SK-N-MC (cell line): ENCODE data around the gene TGFBI.

Experiments
- DNase-seq: peaks from one replicate; pipeline ENCODE4 v3.0.0-alpha.2; 2011; ENCODE audit warnings: low read depth, low spot score
- H3K27ac ChIP-seq: fragments of 200-600 bp; sonication (generic); 2 replicates; pipeline ENCODE4 v1.5.1; 2016; ENCODE audit warnings: mixed run types
- H3K36me3 ChIP-seq: fragments of 200-600 bp; sonication (generic); 2 replicates; pipeline ENCODE4 v1.6.1; 2017; ENCODE audit warnings: antibody characterized with exemption, low read length, mixed read lengths; ENCODE audit not compliant: insufficient read depth
- H3K4me3 ChIP-seq: fragments of 200-600 bp; sonication (generic); 2 replicates; pipeline ENCODE4 v1.5.1; 2016
- H3K9ac ChIP-seq: fragments of 200-600 bp; sonication (generic); 2 replicates; pipeline ENCODE4 v1.8.0; 2017; ENCODE audit warnings: mixed run types, mixed read lengths; ENCODE audit not compliant: insufficient read length
- H3K9me3 ChIP-seq: fragments of 200-600 bp; sonication (generic); 2 replicates; pipeline ENCODE4 v1.6.1; 2017; ENCODE audit warnings: low read depth, mild to moderate bottlenecking, antibody characterized with exemption, low read length, moderate library complexity, mixed read lengths
- EZH2 ChIP-seq: fragments of 200-600 bp; sonication (generic); IDR thresholded peaks from one replicate; pipeline ENCODE4 v1.6.1; 2017; ENCODE audit warnings: antibody characterized with exemption
- FOXP2 ChIP-seq: optimal IDR thresholded peaks from 2 replicates; pipeline ENCODE3; 2011; ENCODE audit warnings: mild to moderate bottlenecking, moderate library complexity; ENCODE audit not compliant: insufficient read depth; ENCODE audit errors: extremely low read length, control extremely low read depth
- POLR2AphosphoS5 ChIP-seq: IDR thresholded peaks from 2 replicates; pipeline ENCODE4 v1.6.1; 2012; ENCODE audit warnings: mild to moderate bottlenecking, low read depth, low read length, borderline replicate concordance

The TGFBI gene

GRCh38 chr5:135989686-135990085 is 39.1 kb upstream of the TGFBI start:
- H3K4me3 ChIP-seq: no peak overlapping the region
- H3K9ac ChIP-seq: no peak overlapping the region
- no peak overlapping the region for H3K27ac ChIP-seq
- H3K36me3 ChIP-seq: no peaks in the 10 kb centered on the region
- DNase-seq: no peak
- H3K9me3 ChIP-seq: no peaks in the 10 kb centered on the region
- TF ChIP-seq POLR2AphosphoS5: no peak
- no peak for TF ChIP-seq FOXP2
- no peak for TF ChIP-seq EZH2

DNA sequence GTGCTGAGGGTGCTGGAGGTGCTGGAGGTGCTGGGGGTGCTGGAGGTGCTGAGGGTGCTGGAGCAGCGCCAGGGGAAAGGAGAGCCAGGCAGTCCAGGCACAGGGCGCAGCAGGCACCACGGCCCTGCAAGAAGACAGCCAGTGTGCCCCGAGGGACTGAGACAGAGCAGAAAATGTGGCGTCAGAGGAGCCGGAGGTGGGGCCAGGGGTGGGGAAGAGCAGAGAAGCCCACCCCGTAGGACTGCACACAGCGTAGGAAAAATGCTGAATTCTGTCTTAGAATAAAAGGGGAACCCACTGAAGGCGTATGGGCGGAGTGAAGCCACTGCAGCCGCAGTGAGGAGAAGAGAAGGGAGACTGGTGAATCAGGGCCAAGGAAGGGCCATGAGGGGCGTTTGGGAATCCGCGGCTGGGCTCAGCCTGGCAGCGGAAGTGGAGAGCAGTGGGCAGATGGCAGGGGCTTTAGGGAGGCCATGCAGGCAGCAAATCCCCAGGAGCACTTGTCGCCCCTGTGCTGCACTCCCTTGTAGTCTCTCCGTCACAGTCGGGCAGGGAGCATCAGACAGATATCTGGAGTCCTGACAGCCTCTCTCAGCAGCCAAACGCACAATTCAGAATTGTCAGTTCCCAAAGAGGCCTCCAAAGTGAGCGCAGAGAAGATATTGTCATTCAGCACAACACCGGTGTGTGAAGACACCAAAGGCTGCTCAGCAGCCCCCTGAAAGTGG is 38.1 kb upstream of the TGFBI start:
- H3K9me3 ChIP-seq: no peaks in the 10 kb centered on the region
- H3K36me3 ChIP-seq: no peaks in the 10 kb centered on the region
- H3K4me3 ChIP-seq: no peak overlapping the region
- no peak overlapping the region for H3K27ac ChIP-seq
- no peak overlapping the region for H3K9ac ChIP-seq
- TF ChIP-seq FOXP2 (no peak), EZH2 (no peak), POLR2AphosphoS5 (no peak)
- no peak for DNase-seq

DNA sequence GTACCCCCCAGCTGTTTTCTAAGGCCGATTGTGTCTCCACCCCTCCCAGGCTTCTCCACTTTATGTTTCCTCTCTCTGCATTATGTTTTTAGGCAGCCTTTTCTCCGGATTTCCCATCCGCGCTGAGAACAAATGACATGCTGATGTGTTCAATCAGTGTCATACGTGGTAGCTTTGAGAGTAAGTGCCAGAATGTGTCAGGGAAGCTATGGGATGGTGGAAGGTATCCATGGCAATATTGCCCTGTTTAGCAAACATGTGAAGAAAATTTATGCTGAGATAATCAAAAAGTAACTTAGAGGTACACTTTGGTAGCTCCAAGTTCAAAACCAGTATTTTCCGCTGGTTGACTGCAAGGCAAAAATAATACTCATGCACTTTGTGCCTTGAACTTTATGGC is 37.4 kb upstream of the TGFBI start:
- Histone ChIP-seq H3K9ac (no peak overlapping the region), H3K36me3 (no peaks in the 10 kb centered on the region), H3K4me3 (no peak overlapping the region), H3K27ac (no peak overlapping the region), H3K9me3 (no peaks in the 10 kb centered on the region)
- TF ChIP-seq POLR2AphosphoS5: no peak
- TF ChIP-seq FOXP2: no peak
- no peak for TF ChIP-seq EZH2
- DNase-seq: no peak

- H3K9ac ChIP-seq: no peak overlapping the region
- TF ChIP-seq EZH2 (no peak), POLR2AphosphoS5 (no peak), FOXP2 (no peak)
- DNase-seq: no peak
- H3K36me3 ChIP-seq: no peaks in the 10 kb centered on the region
- H3K27ac ChIP-seq: peak overlapping the region; percentile 77
- H3K9me3 ChIP-seq: no peaks in the 10 kb centered on the region
- H3K4me3 ChIP-seq: 0 out of 2 replicates have a peak overlapping the region, but pooled peaks have one; percentile 11
Measured at GRCh38 chr5:135993335-135993879, 35.4 kb upstream of the TGFBI start.

- TF ChIP-seq POLR2AphosphoS5 (no peak), EZH2 (no peak), FOXP2 (no peak)
- no peak overlapping the region for H3K9ac ChIP-seq
- H3K9me3 ChIP-seq: no peaks in the 10 kb centered on the region
- H3K4me3 ChIP-seq: peak overlapping the region; percentile 32
- peak overlapping the region; percentile 77 for H3K27ac ChIP-seq
- DNase-seq: no peak
- H3K36me3 ChIP-seq: no peaks in the 10 kb centered on the region
Measured at GRCh38 chr5:135993880-135994636, 34.7 kb upstream of the TGFBI start.

DNA sequence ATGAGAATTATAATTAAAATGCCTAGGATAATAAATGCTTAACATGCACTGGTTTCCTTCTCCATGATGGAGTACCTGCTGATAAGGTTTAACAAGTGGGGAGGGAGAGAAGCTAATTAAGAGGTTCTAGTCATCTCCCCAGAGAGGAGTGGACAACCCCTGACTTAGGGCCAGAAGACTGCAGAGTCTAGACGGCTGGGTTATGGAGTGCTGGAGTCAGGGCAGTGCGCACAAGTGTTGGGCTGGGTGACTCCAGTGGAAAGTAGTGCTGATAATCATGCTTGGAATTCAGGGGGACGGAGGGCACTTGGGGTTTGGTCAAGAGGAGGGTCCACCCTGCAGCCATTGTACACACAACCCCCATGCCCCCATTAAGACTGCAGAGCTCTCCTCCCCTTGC is 32.8 kb upstream of the TGFBI start:
- Histone ChIP-seq H3K9ac (no peak overlapping the region), H3K9me3 (no peaks in the 10 kb centered on the region), H3K4me3 (no peak overlapping the region), H3K36me3 (no peaks in the 10 kb centered on the region), H3K27ac (no peak overlapping the region)
- DNase-seq: no peak
- TF ChIP-seq FOXP2 (no peak), POLR2AphosphoS5 (no peak), EZH2 (no peak)

- no peak for DNase-seq
- TF ChIP-seq FOXP2 (no peak), EZH2 (no peak), POLR2AphosphoS5 (no peak)
- H3K9ac ChIP-seq: no peak overlapping the region
- H3K9me3 ChIP-seq: no peaks in the 10 kb centered on the region
- H3K36me3 ChIP-seq: no peaks in the 10 kb centered on the region
- no peak overlapping the region for H3K27ac ChIP-seq
- H3K4me3 ChIP-seq: no peak overlapping the region
Measured at GRCh38 chr5:135996611-135997010, 32.2 kb upstream of the TGFBI start.

DNA sequence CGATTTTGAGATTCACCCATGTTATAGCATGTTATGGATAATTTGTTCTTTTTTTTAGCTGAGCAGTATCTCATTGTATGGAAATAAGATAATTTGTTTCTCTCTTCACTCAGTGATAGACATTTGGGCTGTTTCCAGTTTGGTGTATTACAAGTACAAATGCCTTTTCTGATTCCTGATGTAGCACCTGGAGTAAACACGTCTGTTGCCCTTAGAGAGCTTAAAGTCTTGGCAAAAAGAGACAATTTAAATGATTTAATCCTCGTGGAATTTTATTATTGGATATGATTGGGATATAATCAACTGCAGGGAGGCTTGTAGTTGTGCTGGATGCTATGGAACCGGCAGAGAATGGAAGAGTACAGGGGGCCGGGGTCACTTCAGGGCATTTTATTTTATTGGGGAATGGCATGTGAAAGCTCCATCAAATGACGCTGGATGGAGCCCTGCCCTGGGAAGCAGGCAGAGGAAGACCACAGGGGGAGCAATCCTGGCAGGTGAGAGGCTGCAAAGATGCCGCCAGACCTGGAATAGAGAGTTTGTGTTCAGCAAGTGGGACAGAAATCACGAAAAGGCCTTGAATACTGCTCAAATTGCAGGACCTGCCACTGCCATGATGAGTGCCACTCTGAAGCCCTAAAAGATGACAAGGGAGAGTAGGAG is 31.0 kb upstream of the TGFBI start:
- TF ChIP-seq FOXP2 (no peak), POLR2AphosphoS5 (no peak), EZH2 (no peak)
- Histone ChIP-seq H3K27ac (no peak overlapping the region), H3K9me3 (no peaks in the 10 kb centered on the region), H3K9ac (no peak overlapping the region), H3K36me3 (no peaks in the 10 kb centered on the region), H3K4me3 (no peak overlapping the region)
- no peak for DNase-seq

DNA sequence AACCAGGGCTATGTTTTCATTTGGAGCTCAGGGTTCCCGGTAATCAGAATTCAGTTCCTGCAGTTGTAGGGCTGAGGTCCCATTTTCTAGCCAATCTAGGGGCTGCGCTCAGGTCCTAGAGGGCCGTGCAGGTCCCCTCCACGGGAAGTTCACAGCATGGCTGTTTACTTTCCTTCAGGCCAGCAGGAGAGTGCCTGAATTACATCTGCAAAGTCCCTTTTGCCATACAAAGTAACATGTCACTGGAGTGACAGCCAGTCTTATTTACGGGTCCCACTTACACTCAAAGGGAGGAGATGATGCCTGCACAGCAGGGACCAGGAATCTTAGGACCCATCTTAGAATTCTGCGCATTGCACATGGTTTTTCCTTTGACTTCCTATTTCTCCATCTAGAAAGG is 29.9 kb upstream of the TGFBI start:
- H3K9me3 ChIP-seq: no peaks in the 10 kb centered on the region
- TF ChIP-seq POLR2AphosphoS5: no peak
- no peak for TF ChIP-seq EZH2
- TF ChIP-seq FOXP2: no peak
- H3K4me3 ChIP-seq: no peak overlapping the region
- no peak for DNase-seq
- no peak overlapping the region for H3K9ac ChIP-seq
- no peaks in the 10 kb centered on the region for H3K36me3 ChIP-seq
- no peak overlapping the region for H3K27ac ChIP-seq
